OCI-LY1 (cell line): ENCODE measurements around the gene SH3BP4.

ENCODE experiments used
- EZH2 ChIP-seq: fragments of 200-600 bp; sonication (generic), shearing (Covaris generic); IDR thresholded peaks from 2 replicates; pipeline ENCODE4 v1.8.0; 2017; ENCODE audit warnings: borderline replicate concordance, mixed run types, mild to moderate bottlenecking, antibody characterized with exemption, low read length, moderate library complexity, mixed read lengths
- TF ChIP-seq, protein P1 (sequence below): fragments of 200-600 bp; sonication (generic), shearing (Covaris generic); IDR thresholded peaks from 2 replicates; pipeline ENCODE4 v1.5.1; 2017; ENCODE audit warnings: mild to moderate bottlenecking, antibody characterized with exemption, low read length, moderate library complexity, mixed read lengths

DNA sequence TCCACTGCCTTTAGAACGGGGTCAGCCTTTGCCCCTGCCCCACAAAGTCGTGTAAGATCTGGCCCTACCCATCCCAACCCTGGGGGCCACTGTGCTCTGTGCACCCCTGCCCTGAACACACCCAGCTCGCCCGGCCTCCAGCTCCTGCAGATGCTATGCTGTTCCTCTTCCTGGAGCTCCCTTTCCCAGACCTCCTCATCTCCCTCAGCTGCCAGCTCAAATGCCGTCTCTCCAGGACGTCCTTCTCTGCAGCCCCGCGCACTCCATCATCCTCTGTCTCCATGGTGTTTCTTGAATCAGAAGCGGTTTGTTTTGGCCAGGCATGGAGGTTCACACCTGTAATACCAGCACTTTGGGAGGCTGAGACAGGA, 94.1 kb downstream of the SH3BP4 start:
- no peak for TF ChIP-seq EZH2
- TF ChIP-seq, protein P1, sequence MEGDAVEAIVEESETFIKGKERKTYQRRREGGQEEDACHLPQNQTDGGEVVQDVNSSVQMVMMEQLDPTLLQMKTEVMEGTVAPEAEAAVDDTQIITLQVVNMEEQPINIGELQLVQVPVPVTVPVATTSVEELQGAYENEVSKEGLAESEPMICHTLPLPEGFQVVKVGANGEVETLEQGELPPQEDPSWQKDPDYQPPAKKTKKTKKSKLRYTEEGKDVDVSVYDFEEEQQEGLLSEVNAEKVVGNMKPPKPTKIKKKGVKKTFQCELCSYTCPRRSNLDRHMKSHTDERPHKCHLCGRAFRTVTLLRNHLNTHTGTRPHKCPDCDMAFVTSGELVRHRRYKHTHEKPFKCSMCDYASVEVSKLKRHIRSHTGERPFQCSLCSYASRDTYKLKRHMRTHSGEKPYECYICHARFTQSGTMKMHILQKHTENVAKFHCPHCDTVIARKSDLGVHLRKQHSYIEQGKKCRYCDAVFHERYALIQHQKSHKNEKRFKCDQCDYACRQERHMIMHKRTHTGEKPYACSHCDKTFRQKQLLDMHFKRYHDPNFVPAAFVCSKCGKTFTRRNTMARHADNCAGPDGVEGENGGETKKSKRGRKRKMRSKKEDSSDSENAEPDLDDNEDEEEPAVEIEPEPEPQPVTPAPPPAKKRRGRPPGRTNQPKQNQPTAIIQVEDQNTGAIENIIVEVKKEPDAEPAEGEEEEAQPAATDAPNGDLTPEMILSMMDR: no peak
